ENCODE data around the gene TOR2A. TPM values are rescaled to one million over a fixed set of nuclear protein-coding genes. Genes with fewer than 3 reads are reported as not detected.

The TOR2A gene
- total RNA-seq, 120 experiments from 2014 or later, result 7.7 to 18.6 (median 12.5) TPM

Other genes starting within 250 kb of the TOR2A start
- gene STXBP1, start 123.0 kb downstream of the TOR2A start, total RNA-seq, result 1,000 to 10,000 TPM in 52 of 120 experiments, 100 to 1,000 TPM in 68; 334 to 1,348 (median 969) TPM
- 1 to 10 TPM in 12 of 120 experiments, under 1 TPM in 92, not detected in 16; 0.11 to 1.7 (median 0.55) TPM for gene CFAP157, start 28.3 kb downstream of the TOR2A start, total RNA-seq
- gene PTRH1, start 19.6 kb downstream of the TOR2A start, total RNA-seq, result 10 to 100 TPM in 94 of 120 experiments, 1 to 10 TPM in 26; 4.2 to 19.6 (median 11.9) TPM
- gene TTC16, start 19.2 kb downstream of the TOR2A start, total RNA-seq, result 1 to 10 TPM in 3 of 120 experiments, under 1 TPM in 107, not detected in 10; 0.15 to 1.4 (median 0.47) TPM
- 10 to 100 TPM in 118 of 120 experiments, 1 to 10 TPM in 2; 9.3 to 27.9 (median 17.3) TPM for gene SH2D3C, start 43.4 kb upstream of the TOR2A start, total RNA-seq
- gene CDK9, start 50.7 kb upstream of the TOR2A start, total RNA-seq, result 100 to 1,000 TPM in 89 of 120 experiments, 10 to 100 TPM in 31; 78.5 to 153 (median 110) TPM
- gene FPGS, start 67.6 kb upstream of the TOR2A start, total RNA-seq, result 10 to 100 TPM; 19.5 to 55.8 (median 36.6) TPM
- gene ENG, start 119.4 kb upstream of the TOR2A start, total RNA-seq, result 10 to 100 TPM; 10.3 to 92.1 (median 25.6) TPM
- 100 to 1,000 TPM in 108 of 120 experiments, 10 to 100 TPM in 12; 58.9 to 165 (median 129) TPM for gene AK1, start 142.4 kb upstream of the TOR2A start, total RNA-seq
- gene ST6GALNAC6, start 164.3 kb upstream of the TOR2A start, total RNA-seq, result 100 to 1,000 TPM in 113 of 120 experiments, 10 to 100 TPM in 7; 52.7 to 225 (median 137) TPM
- 10 to 100 TPM; 13.2 to 58.0 (median 23.6) TPM for gene ST6GALNAC4, start 181.7 kb upstream of the TOR2A start, total RNA-seq
- 10 to 100 TPM in 5 of 120 experiments, 1 to 10 TPM in 115; 1.2 to 13.2 (median 5.0) TPM for gene PIP5KL1, start 195.5 kb upstream of the TOR2A start, total RNA-seq
- 10 to 100 TPM; 23.7 to 41.9 (median 31.9) TPM for gene DPM2, start 202.6 kb upstream of the TOR2A start, total RNA-seq
- gene EEIG1, start 245.7 kb upstream of the TOR2A start, total RNA-seq, result 100 to 1,000 TPM in 117 of 120 experiments, 10 to 100 TPM in 3; 73.1 to 300 (median 141) TPM